ENCODE results near the gene RASAL1.

The RASAL1 gene

DNA sequence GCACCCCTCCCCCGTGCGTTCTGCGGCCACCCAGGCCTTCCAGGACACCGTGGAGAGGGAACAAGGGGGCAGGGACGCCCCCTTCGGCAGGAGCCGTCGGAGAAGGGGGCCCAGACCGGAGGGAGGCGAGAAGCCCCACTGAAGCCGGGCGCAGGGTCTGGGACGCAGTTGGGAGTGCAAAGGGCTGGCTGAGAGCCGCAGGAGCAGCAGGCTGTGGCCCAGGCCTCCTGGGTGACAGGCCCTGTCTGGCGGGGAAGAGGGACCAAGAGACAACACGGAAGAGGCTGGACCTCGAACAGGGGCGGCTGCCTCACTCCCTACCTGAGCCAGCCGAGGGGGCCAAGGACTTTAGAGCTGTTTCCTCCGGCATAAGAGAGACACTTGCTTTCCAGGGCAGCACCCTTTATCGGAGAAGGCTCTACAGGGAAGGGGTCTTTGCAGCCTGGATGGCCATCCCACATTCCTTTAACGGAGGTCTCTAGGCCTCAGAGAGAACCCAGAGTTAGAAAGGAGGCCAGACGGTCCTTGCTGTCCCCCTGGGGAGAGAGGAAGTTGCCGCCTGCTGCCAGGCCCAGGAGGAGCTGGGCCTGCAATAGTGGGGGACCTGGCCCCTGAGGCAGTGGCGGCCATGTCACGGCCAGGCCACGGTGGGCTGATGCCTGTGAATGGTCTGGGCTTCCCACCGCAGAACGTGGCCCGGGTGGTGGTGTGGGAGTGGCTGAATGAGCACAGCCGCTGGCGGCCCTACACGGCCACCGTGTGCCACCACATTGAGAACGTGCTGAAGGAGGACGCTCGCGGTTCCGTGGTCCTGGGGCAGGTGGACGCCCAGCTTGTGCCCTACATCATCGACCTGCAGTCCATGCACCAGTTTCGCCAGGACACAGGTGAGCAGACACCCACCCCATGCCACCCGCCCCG lies 77.7 kb downstream of the RASAL1 start:
- DNase-seq (ENCODE audit: low spot score): peak; percentile 47

GRCh38 chr12:113056631-113057488 lies 78.7 kb downstream of the RASAL1 start, which contains the start of gene DTX1:
Gene DTX1 (plus strand): TSS chr12:113056730. CDS start chr12:113058193, 1,463 bp downstream.
- DNase-seq (ENCODE audit: low spot score): no peak

DNA sequence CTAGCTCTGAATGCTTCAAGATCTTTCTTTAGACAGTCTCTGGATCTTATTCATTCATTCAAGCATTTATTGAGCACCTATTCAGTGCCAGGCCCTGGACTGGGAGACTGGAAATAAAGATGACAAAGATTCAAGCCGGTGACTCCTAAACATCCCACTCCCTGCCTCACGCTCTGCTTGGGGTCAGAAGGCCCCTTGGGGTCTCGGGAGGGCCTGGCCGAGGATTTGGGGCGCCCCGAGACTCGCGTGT lies 79.3 kb downstream of the RASAL1 start:
- no peak for DNase-seq (ENCODE audit: low spot score)

DNA sequence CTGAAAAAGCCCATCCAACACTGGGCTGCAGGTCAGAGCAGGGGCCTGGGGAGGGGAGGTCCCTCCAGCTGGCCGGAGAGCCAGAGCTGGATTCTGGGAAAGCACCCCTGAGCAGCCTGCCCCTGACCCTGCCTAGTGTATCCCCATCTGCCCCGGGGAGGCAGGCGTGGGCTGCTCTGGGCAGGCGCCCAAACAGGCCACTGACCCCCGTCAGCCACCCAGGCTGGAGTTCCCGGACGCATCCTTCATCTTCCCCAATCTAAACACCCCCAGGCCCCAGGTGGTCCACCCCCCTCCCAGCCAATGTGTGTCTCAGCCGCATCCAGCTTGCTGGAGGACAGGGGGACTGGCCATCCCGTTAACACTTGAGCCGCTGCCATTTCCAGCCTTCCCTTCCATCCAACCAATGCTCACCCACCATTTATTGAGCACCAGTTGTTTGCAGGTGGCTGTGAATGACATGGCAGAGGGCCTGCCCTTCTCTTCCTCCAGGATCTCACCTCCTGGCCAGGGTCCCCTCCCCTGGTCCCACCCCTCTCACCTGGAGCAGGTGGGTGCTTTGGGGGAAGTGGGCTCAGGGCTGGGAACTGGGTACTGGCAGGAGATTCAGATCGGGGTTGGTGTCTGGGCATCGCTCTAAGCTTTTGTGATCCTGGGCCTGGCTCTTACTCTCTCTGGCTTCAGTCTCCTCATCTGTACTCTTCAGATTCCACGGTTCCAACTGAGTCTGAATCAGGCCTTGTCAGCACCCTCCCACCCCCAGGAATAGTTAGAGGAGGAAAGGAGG lies 79.8 kb downstream of the RASAL1 start:
- DNase-seq (ENCODE audit: low spot score): no peak

GRCh38 chr12:113054948-113055486 lies 80.5 kb downstream of the RASAL1 start:
- DNase-seq (ENCODE audit: low spot score): no peak

DNA sequence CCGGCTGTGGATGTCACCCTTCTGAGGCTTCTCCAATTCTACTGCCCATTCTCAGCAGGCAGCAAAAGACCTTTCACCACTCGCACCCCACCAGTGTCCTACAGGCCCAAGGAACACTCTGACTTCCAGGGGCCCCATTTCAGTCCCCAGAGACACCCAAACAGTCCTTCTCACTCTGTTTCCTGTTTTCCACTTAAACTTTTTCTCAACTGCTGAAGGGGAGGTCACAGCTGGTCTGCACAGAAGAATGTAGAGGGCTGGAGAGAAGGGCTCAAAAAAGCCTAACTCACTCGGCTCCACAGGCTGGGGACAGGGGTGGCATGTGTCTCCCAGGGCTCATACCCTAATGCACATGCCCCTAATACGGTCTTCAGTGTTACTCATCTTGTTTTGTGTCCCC lies 83.2 kb downstream of the RASAL1 start:
- no peak for DNase-seq (ENCODE audit: low spot score)

GRCh38 chr12:113051759-113052158 lies 83.8 kb downstream of the RASAL1 start:
- no peak for DNase-seq (ENCODE audit: low spot score)

GRCh38 chr12:113050795-113051194 lies 84.8 kb downstream of the RASAL1 start:
- DNase-seq (ENCODE audit: low spot score): no peak

- DNase-seq (ENCODE audit: low spot score): no peak
Observed at GRCh38 chr12:113049976-113050742, 85.4 kb downstream of the RASAL1 start.

Data from cerebellar cortex (tissue), 1 donor.